Measurements from ENCODE around the gene GDE1. TPM values are rescaled to one million over a fixed set of nuclear protein-coding genes. Genes with fewer than 3 reads are reported as not detected.

GDE1 gene
- total RNA-seq, 2 donors from 2014 or later = 29.7 to 30.6 TPM

DNA sequence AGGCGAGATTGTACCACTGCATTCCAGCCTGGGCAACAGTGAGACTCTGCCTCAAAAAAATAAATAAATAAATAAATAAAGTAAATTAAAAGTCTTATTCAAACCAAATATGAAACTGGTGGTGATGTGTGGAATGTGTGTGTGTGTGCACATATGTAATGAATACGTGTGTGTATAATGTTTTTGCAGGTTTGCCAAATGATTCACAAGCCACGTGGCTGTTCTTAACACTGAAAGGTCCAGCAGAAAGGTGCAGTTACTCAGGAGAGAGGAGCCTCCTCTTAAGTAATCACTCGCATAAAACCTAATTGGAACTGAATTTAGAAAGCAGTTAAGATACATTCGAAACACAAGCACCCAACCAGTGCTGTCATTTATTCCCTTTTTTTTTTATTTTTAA lies 22.9 kb downstream of the GDE1 start:
- ATAC-seq (no peak), DNase-seq (no peak)
- Histone ChIP-seq H3K4me1 (no peaks in the 10 kb centered on the region), H3K36me3 (replicated peaks in 1 of 2; ENCODE audit: insufficient read depth in 1 of 2, low read depth in 2 of 2) (peaks cover 13 to 17% of the 10 kb centered on the region in 2 donors), H3K27ac (no peak overlapping the region), H3K4me3 (no peak overlapping the region), H3K9me3 (no peaks in the 10 kb centered on the region), H3K27me3 (no peaks in the 10 kb centered on the region)
- WGBS, 2 donors = 83 to 85% methylated on average over 5 of the region's 5 CpGs
- intact Hi-C loops (cut with DNase I) = loop anchor here (10.0 kb wide), 1 partner anchor 414 kb away; no protein-coding TSS in a partner anchor
- TF ChIP-seq, protein P1, sequence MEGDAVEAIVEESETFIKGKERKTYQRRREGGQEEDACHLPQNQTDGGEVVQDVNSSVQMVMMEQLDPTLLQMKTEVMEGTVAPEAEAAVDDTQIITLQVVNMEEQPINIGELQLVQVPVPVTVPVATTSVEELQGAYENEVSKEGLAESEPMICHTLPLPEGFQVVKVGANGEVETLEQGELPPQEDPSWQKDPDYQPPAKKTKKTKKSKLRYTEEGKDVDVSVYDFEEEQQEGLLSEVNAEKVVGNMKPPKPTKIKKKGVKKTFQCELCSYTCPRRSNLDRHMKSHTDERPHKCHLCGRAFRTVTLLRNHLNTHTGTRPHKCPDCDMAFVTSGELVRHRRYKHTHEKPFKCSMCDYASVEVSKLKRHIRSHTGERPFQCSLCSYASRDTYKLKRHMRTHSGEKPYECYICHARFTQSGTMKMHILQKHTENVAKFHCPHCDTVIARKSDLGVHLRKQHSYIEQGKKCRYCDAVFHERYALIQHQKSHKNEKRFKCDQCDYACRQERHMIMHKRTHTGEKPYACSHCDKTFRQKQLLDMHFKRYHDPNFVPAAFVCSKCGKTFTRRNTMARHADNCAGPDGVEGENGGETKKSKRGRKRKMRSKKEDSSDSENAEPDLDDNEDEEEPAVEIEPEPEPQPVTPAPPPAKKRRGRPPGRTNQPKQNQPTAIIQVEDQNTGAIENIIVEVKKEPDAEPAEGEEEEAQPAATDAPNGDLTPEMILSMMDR (IDR thresholded peaks at IDR 0.05) = no peak
- TF ChIP-seq POLR2A (IDR thresholded peaks at IDR 0.05) = no peak

DNA sequence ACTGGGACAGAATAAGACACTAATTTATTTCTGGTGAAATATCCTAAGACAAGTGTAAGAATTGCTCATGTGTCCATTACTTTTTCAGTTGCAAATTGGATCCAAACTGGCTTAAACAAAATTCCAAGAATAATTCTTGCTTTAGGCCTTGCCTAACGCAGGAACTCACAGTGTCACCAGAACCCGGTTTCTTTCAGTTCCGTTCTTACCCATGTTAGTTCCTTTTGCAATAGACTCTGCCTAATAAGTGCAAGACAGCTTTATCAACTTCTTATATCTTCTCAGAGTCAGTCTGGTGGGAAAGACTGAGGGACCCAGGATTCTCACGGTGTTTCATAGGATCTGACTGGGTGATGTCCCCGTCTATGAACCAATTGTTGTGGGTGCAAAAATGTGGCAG lies 24.7 kb downstream of the GDE1 start:
- Histone ChIP-seq H3K4me1 (no peaks in the 10 kb centered on the region), H3K9me3 (no peaks in the 10 kb centered on the region), H3K36me3 (replicated peaks in 1 of 2; ENCODE audit: insufficient read depth in 1 of 2, low read depth in 2 of 2) (peaks cover 6 to 11% of the 10 kb centered on the region in 2 donors), H3K27ac (no peak overlapping the region), H3K4me3 (no peak overlapping the region), H3K27me3 (no peaks in the 10 kb centered on the region)
- ATAC-seq = no peak
- DNase-seq = no peak
- TF ChIP-seq POLR2A (IDR thresholded peaks at IDR 0.05) = no peak
- TF ChIP-seq, protein P1 (IDR thresholded peaks at IDR 0.05) = no peak
- intact Hi-C loops (cut with DNase I) = loop anchor here (10.0 kb wide), 1 partner anchor 412 kb away; no protein-coding TSS in a partner anchor
- 66 to 75% methylated on average over 5 of the region's 5 CpGs for WGBS, 2 donors

DNA sequence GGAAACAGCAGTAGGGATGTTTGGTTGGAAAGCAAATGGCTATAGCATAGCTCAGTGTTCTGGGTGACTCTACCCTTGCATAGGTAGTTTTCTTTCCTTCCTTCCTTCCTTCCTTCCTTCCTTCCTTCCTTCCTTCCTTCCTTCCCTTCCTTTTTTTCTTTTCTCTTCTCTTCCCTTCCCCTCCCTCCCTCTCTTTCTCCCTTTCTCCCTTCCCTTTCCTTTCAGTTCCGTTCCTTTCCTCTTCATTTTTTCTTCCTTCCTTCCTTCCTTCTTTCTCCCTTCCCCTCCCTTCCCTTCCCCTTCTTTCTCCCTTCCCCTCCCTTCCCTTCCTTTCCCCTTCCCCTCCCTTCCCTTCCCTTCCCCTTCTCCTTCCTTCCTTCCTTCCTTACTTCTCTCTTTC lies 31.3 kb downstream of the GDE1 start:
- intact Hi-C loops (cut with DNase I) = loop anchor here (10.0 kb wide), 1 partner anchor 406 kb away; no protein-coding TSS in a partner anchor
- no peak for ATAC-seq
- Histone ChIP-seq H3K36me3 (replicated peaks in 1 of 2; ENCODE audit: insufficient read depth in 1 of 2, low read depth in 2 of 2) (no peaks in the 10 kb centered on the region), H3K27me3 (no peaks in the 10 kb centered on the region), H3K27ac (no peak overlapping the region), H3K4me1 (no peaks in the 10 kb centered on the region), H3K9me3 (no peaks in the 10 kb centered on the region), H3K4me3 (no peak overlapping the region)
- DNase-seq = no peak
- WGBS, 2 donors = 92% methylated on average over 1 of the region's 1 CpG; no CpG with 5 or more reads in 1 of the 2 donors
- TF ChIP-seq POLR2A (IDR thresholded peaks at IDR 0.05) = no peak

DNA sequence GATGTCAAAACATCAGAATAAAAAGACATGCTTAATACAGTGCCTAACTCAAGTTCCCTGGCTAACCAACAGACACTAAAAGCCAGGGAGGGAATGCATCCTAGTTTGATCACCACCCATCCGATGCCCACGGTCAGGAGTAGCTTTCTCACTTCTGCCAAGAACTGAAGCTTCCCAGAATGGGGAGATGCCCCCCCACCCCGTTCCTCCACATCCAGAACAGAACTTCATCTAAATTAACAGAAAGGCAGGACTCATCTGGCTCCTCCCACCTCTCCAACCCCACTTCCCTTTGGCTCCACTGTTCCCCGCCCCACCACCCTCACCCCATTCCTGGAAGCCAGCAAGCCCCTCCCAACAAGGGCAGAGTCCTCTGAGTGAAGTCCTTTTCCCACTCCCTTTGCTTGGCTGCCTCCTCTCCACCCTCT lies 33.7 kb downstream of the GDE1 start:
- intact Hi-C loops (cut with DNase I) = no loop called here
- no peak for DNase-seq
- no peak for ATAC-seq
- TF ChIP-seq, protein P1 (IDR thresholded peaks at IDR 0.05) = no peak
- no peak for TF ChIP-seq POLR2A (IDR thresholded peaks at IDR 0.05)
- Histone ChIP-seq H3K27ac (no peak overlapping the region), H3K4me1 (no peaks in the 10 kb centered on the region), H3K27me3 (no peaks in the 10 kb centered on the region), H3K36me3 (replicated peaks in 1 of 2; ENCODE audit: insufficient read depth in 1 of 2, low read depth in 2 of 2) (no peaks in the 10 kb centered on the region), H3K9me3 (no peaks in the 10 kb centered on the region), H3K4me3 (no peak overlapping the region)
- 82 to 84% methylated on average over 4 of the region's 4 CpGs for WGBS, 2 donors

DNA sequence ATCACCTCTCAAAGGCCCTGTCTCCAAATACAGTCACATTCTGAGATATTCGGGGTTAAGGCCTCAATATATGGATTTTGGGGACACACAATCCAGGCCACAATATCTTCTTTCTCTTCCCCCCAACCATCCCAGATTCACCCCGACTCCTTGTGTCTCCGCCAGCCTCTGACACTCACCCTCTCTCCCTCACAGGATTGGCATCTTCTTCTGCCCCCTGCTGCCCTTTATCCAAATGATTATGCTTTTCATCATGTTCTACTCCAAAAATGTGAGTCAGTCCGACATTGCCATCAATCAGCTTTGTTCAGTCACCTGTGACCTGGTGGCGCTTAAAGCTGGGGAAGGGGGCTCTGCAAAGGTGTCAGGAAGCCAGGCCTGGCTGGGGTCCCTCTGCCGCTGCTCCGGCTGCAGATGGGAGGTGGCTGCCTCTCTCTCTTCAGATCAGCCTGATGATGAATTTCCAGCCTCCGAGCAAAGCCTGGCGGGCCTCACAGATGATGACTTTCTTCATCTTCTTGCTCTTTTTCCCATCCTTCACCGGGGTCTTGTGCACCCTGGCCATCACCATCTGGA lies 35.1 kb downstream of the GDE1 start:
- Histone ChIP-seq H3K9me3 (no peaks in the 10 kb centered on the region), H3K27me3 (no peaks in the 10 kb centered on the region), H3K4me1 (no peaks in the 10 kb centered on the region), H3K27ac (no peak overlapping the region), H3K36me3 (replicated peaks in 1 of 2; ENCODE audit: insufficient read depth in 1 of 2, low read depth in 2 of 2) (no peaks in the 10 kb centered on the region), H3K4me3 (no peak overlapping the region)
- TF ChIP-seq POLR2A (IDR thresholded peaks at IDR 0.05) = no peak
- TF ChIP-seq, protein P1 (IDR thresholded peaks at IDR 0.05) = peak in 2 of 7 experiments; percentile 26 to 27
- no peak for DNase-seq
- 78% methylated on average over 10 of the region's 10 CpGs for WGBS, 2 donors
- intact Hi-C loops (cut with DNase I) = no loop called here
- ATAC-seq = no peak
